Activated CD4-positive, alpha-beta T cell treated with anti-CD3 and anti-CD28 coated beads, Interleukin-2, Interleukin-4, amounts not matched to agents 100 ng/mL and 50 ng/mL, durations not matched to agents 16 hours and 8 hours (primary cell): ENCODE data around the gene SLC12A3.
A peak's percentile ranks its signal among the peaks of the same experiment; 100 is the strongest.

Source experiments
- DNase-seq: peaks from one replicate; pipeline ENCODE4 v3.0.0-alpha.2; 2020; ENCODE audit warnings: low spot score

Gene SLC12A3

GRCh38 chr16:56864960-56865359, at the start of gene SLC12A3:
SLC12A3 (plus strand) TSS chr16:56865207; CDS start chr16:56865236, 29 bp downstream.
- DNase-seq = no peak

DNA sequence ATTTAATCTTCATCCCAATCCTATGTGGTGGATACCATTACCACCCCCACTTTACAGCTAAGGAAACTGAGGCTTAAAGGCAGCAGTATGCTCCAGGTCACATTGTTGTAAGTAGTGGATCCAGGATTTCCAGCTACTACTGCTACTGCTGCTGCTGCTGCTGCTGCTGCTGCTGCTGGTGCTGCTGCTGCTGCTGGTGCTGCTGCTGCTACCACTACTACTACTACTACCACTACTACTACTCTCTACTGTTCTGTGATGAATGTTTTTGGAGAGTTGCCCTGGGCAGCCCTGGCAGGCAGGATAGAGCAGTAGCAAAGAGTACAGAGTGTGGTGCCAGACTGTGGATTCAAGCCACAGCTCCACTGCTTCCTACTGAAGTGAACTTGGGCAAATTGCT, 49.3 kb upstream of the SLC12A3 start:
- DNase-seq = no peak

GRCh38 chr16:56817056-56817455, 48.0 kb upstream of the SLC12A3 start:
- DNase-seq = no peak

GRCh38 chr16:56817938-56818337, 47.1 kb upstream of the SLC12A3 start:
- DNase-seq = no peak

- no peak for DNase-seq
These were observed 41.8 kb upstream of the SLC12A3 start for GRCh38 chr16:56823081-56823733.

DNA sequence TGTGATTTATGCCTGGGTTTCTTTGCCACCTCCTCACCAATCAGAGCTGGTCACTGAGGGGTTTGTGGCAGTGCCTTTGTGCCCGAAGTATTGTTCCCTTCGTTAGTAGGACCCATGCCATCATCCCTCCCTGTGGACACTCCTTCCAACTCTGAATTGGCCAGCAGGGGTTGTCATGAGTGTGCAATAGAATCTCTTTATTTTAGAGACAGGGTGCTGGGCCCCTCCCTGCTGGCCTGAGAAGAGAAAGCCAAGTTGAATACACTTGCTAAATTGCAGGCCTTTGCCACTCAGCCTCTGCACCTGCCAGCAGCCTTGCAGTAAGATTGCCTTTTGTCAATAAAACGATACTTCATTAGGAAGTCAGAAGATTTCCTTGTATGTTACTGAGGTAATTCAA, 40.7 kb upstream of the SLC12A3 start:
- no peak for DNase-seq

- no peak for DNase-seq
These were observed 40.2 kb upstream of the SLC12A3 start for GRCh38 chr16:56824804-56825203.

GRCh38 chr16:56825826-56826225, 39.2 kb upstream of the SLC12A3 start:
- no peak for DNase-seq

DNA sequence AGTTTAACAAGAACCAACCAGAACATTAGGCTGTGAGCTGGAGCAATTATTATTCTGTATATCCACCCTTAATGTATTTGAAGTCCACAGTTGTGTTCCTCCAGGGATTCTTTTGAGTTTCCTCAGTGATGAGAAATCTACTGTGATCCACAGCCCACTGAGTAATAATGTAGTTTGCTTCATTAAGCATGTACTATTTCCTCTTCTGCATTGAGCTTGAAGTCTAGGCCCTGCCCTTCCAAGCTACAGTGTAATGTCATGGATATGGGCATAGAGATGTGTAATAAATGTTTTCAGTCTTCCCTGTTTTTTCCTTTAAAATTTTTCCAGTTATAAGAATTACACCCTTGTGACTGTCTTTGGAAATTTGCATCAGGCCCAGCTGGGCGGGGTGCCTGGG, 36.4 kb upstream of the SLC12A3 start:
- no peak for DNase-seq

DNA sequence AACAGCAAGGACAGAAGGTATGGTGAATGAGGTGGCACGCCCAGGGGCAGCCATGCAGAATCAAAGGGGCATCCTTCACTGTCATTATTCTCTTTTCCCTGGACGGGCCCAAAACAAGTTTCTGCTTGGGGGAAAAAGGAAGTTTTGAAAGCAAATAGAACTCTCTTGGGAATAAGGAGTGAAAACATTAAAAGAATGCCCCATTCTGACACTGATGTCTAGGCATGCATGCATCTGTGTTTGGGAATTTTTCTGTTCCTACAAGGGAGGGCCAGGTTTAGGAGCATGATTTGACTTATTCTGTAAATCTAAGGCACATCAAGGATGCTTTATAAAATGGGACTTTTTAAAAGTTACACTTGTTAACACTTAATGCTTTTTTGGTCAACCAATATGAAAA, 34.3 kb upstream of the SLC12A3 start:
- DNase-seq = no peak

DNA sequence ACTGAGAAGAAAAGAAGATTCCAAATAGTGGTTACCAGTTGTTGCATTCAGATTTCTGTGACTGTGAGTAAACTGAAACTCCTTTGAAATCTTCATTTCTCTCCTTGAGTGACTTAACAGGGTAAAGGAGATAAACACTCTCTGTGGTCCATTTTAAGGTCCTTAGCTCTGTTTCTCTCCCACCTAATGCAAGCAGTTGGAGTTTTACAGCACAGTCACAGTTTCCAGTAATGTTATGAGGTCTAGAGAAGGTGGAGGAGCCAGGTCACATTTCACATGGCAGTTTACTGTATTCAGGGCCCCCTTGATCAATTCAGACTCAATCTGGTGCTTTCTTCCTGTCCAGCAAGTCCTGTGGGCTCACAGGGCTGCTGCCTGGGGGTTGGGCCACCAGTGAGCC, 32.2 kb upstream of the SLC12A3 start:
- peak; percentile 17 for DNase-seq

DNA sequence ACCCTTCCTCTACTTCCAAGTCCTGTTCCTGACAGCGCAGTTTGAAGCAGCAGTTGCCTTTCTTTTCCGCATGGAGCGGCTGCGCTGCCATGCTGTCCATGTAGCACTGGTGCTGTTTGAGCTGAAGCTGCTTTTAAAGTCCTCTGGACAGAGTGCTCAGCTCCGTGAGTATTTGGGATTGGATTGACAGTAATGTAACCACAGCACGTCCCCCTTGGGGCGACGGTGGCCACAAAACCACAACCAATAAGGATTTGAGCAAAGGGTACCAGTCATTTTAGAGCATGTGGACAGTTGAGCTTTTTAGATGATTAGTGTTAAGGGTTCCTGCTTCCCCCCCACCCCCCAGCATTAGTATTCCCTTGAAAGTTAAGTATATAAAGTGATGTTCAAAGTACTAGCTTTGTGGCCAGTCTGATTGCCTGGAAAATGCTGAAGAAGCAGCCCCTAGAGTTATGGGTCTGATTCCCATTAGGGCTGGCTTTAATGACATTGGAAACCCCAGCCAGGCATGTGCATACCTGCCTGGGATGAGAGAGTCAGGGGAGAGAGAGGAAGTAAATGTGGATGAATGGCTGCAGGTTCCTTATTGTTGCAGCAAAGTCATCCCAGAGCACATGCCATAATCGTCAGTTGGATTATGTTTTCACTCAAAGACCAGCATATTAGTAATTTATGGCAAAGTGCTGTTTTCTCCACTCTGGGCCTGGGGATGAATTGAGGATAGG, 31.6 kb upstream of the SLC12A3 start:
- peak; percentile 30 for DNase-seq

DNA sequence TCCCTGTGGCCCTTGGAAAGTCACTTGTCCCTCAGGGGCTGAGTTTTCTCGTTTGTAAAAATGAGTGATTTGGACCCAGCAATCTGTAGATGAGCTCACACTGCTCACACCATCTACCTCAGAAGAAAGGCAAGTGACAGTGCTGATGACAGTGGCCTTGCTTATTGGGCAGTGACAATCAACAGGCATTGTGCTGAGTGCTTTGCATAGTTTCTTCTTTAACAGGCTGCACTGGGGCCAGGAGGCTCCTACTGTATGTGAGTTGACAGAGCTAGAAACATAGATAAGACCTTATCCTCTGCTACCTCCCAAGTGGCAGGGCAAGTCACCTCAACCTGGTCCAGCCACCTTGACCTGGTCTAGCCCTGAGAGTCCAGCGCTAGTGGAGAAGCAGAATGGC, 29.7 kb upstream of the SLC12A3 start:
- DNase-seq = no peak

DNA sequence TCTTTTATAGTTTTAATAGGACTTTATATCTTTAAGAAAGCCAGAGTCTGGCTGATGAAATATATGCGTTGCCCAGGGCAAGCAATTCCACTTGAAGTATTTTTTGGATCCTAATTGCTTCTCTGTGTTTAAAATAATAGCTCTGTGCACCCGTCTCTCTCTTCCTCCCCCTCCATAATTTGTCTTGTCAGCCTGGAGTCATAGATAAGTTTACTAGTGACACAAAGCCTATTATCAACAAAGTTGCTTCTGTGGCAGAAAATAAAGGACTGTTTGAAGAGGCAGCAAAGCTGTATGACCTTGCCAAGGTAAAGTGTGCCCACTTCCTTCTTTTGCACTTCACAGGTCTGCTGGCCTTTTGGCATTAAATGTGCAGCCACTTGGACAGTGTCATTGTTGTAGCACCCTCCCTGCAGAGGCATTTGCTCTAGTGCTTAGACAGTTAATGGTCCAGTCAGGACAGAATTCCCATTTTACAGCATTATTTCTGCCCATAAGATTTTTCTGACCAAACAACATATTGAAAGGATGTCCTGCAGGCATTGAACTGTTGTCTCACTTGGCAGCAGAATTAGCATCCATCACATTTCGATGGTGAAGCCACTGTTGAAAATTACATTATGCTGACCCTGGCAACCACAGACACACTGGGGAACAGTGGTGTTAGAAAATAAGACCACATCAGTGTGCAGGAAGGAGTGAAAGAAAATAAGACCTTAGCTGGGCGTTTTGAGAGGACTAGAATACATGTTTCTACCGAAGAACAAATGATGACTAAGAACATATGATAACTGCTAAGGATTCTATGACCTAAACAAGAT, 28.4 kb upstream of the SLC12A3 start:
- DNase-seq = no peak

- no peak for DNase-seq
These were observed 26.2 kb upstream of the SLC12A3 start for GRCh38 chr16:56838622-56839337.

DNA sequence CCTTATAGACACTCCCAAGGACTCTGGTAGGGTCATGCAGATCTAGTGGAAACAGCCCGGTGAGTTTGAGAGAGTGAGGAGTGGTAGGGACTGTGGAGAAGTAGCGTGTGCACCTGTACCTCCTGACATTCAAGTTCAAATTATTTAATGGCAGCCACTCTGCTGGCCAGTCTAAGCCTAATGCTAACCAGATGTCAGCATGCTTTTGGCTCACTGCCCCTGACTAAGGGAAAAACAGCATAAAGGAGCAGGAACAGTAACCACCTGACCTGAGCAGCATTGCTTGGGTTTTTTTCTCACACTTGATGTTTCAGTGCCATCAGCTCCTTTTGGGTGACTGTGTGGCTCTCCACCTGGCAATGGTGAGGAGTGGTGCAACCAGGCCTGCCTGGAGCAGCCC, 23.8 kb upstream of the SLC12A3 start:
- DNase-seq = no peak

GRCh38 chr16:56841659-56842058, 23.3 kb upstream of the SLC12A3 start:
- DNase-seq = no peak

GRCh38 chr16:56842133-56842532, 22.9 kb upstream of the SLC12A3 start:
- DNase-seq = no peak

GRCh38 chr16:56844056-56844455, 21.0 kb upstream of the SLC12A3 start:
- DNase-seq = no peak

GRCh38 chr16:56847173-56847910, 17.7 kb upstream of the SLC12A3 start:
- peak; percentile 24 for DNase-seq
